HCT116 (cell line): Measurements from ENCODE around the gene PRPF18. TPM values are rescaled to one million over a fixed set of nuclear protein-coding genes. Genes with fewer than 3 reads are reported as not detected.

ENCODE experiments used
- ATAC-seq: fragments of 200-7000 bp; cut with Tn5 transposase; 2 replicates; pipeline ENCODE4 v1.9.1; 2020; ENCODE audit warnings: mild to moderate bottlenecking, moderate library complexity
- BruUV-seq: library from RNA; stranded (reverse); fragments of 400-500 nt; replicated peaks from 2 replicates; lab custom pipeline; 2021; lab: Mats Ljungman, UMichigan
- CTCF ChIA-PET: fragments of 300-600 bp; sonication (Branson Sonifier 250); formaldehyde crosslinking; loops from one replicate; lab custom pipeline; 2021; ENCODE audit warnings: antibody characterized with exemption; lab: Charles Lee
- POLR2A ChIA-PET: fragments of 300-600, 350-600 bp; sonication (Branson Sonifier 250); formaldehyde crosslinking; loops from one replicate; lab custom pipeline; 2021; ENCODE audit warnings: antibody characterized with exemption; lab: Charles Lee
- RAD21 ChIA-PET, 2 experiments: fragments of 300-600 bp; sonication (Branson Sonifier 250); formaldehyde crosslinking; loops; one replicate each; lab custom pipeline; 2023; ENCODE audit warnings: low total read pairs in 2 of 2; ENCODE audit not compliant: uncharacterized antibody in 2 of 2, unreplicated experiment in 2 of 2, low non-redundant PET in 1 of 2; lab: Charles Lee
- DNase-seq: peaks from one replicate; pipeline ENCODE4 v3.0.0-alpha.2; 2010; ENCODE audit warnings: low read depth, low spot score
- H2AFZ ChIP-seq: fragments of 200-600 bp; shearing (Covaris generic), sonication (generic); 2 replicates; pipeline ENCODE4 v1.6.1; 2017; ENCODE audit warnings: low read depth, mixed run types, mixed read lengths, antibody characterized with exemption, low read length; ENCODE audit not compliant: poor library complexity, severe bottlenecking
- H3K27ac ChIP-seq: 2 replicates; pipeline ENCODE4 v1.5.1; 2012; ENCODE audit warnings: low read depth, low read length
- H3K27me3 ChIP-seq: fragments of 200-600 bp; sonication (generic); 2 replicates; pipeline ENCODE4 v1.6.1; 2016; ENCODE audit warnings: mixed run types, low read length, mixed read lengths; ENCODE audit not compliant: insufficient read depth
- H3K36me3 ChIP-seq, 2 experiments: fragments of 200-500 bp in 1 of 2; fragments of 200-600 bp in 1 of 2; sonication (Bioruptor generic) in 1 of 2; sonication (generic) in 1 of 2; 2 replicates each; pipeline versions ENCODE4 v1.5.1 to v1.6.1; 2014 to 2016; ENCODE audit warnings: low read length in 2 of 2, inconsistent platforms in 1 of 2, mixed read lengths in 1 of 2, mixed run types in 1 of 2; ENCODE audit not compliant: insufficient read depth in 2 of 2, control insufficient read depth in 1 of 2
- H3K4me1 ChIP-seq, 2 experiments: fragments of 200-600 bp in 1 of 2; sonication (generic) in 1 of 2; 2 replicates each; pipeline versions ENCODE4 v1.5.1 to v1.6.1; 2012 to 2017; ENCODE audit warnings: low read length in 2 of 2, inconsistent platforms in 1 of 2, mild to moderate bottlenecking in 1 of 2, mixed read lengths in 1 of 2, mixed run types in 1 of 2, moderate library complexity in 1 of 2; ENCODE audit not compliant: insufficient read depth in 2 of 2, control insufficient read depth in 1 of 2
- H3K4me2 ChIP-seq: fragments of 200-600 bp; sonication (generic); 2 replicates; pipeline ENCODE4 v1.6.1; 2017; ENCODE audit warnings: mixed run types, low read length, mixed read lengths
- H3K4me3 ChIP-seq, 2 experiments: fragments of 200-600 bp in 1 of 2; sonication (generic) in 1 of 2; replicated peaks in 1 of 2; 2 replicates each; pipeline ENCODE4 v1.5.1; 2011 to 2016; ENCODE audit warnings: low read length in 2 of 2, control low read depth in 1 of 2, low read depth in 1 of 2, mild to moderate bottlenecking in 1 of 2, mixed read lengths in 1 of 2, mixed run types in 1 of 2
- H3K79me2 ChIP-seq: fragments of 200-600 bp; sonication (generic); 2 replicates; pipeline ENCODE4 v1.6.1; 2017; ENCODE audit warnings: mild to moderate bottlenecking, mixed run types, low read length, moderate library complexity, mixed read lengths; ENCODE audit not compliant: insufficient read depth
- H3K9ac ChIP-seq: fragments of 200-600 bp; sonication (generic); 2 replicates; pipeline ENCODE4 v1.6.1; 2016; ENCODE audit warnings: low read length, mixed read lengths
- H3K9me2 ChIP-seq: fragments of 200-600 bp; sonication (generic), shearing (Covaris generic); 2 replicates; pipeline ENCODE4 v1.6.1; 2017; ENCODE audit warnings: mixed run types, mild to moderate bottlenecking, moderate library complexity; ENCODE audit not compliant: insufficient read depth
- H3K9me3 ChIP-seq, 2 experiments: fragments of 200-500 bp in 1 of 2; fragments of 200-600 bp in 1 of 2; sonication (Bioruptor generic) in 1 of 2; sonication (generic) in 1 of 2; 2 replicates each; pipeline ENCODE4 v1.6.1; 2014 to 2017; ENCODE audit warnings: low read length in 2 of 2, mixed read lengths in 2 of 2, inconsistent platforms in 1 of 2, low read depth in 1 of 2, mild to moderate bottlenecking in 1 of 2, mixed run types in 1 of 2, moderate library complexity in 1 of 2; ENCODE audit not compliant: control insufficient read depth in 1 of 2, insufficient read depth in 1 of 2
- H4K20me1 ChIP-seq: fragments of 200-600 bp; sonication (generic), shearing (Covaris generic); 2 replicates; pipeline ENCODE4 v1.6.1; 2017; ENCODE audit warnings: mixed run types, mild to moderate bottlenecking, moderate library complexity; ENCODE audit not compliant: insufficient read depth
- ELF1 ChIP-seq: IDR thresholded peaks from 2 replicates; pipeline ENCODE4 v1.6.1; 2012; ENCODE audit warnings: low read depth, borderline replicate concordance
- JUND ChIP-seq: IDR thresholded peaks from 2 replicates; pipeline ENCODE4 v1.6.1; 2012
- POLR2A ChIP-seq: IDR thresholded peaks from 2 replicates; pipeline ENCODE4 v1.7.0; 2011; ENCODE audit warnings: borderline replicate concordance; ENCODE audit not compliant: insufficient read depth, insufficient read length; ENCODE audit errors: extremely low read depth
- intact Hi-C: fragments of 100-400 bp; cut with micrococcal nuclease; formaldehyde crosslinking; loops from 2 replicates; pipeline ENCODE4 v1.10.0; 2022
- total RNA-seq: library from RNA; stranded (reverse); gene quantifications from one replicate; pipeline ENCODE4 v1.2.1, GENCODE V29; 2021; ENCODE audit not compliant: unreplicated experiment
- TF ChIP-seq, protein P1 (sequence below): IDR thresholded peaks from 2 replicates; pipeline ENCODE4 v1.6.1; 2012; ENCODE audit warnings: low read depth

Gene PRPF18
- total RNA-seq, 1 experiment from 2014 or later, result 16.2 TPM

DNA sequence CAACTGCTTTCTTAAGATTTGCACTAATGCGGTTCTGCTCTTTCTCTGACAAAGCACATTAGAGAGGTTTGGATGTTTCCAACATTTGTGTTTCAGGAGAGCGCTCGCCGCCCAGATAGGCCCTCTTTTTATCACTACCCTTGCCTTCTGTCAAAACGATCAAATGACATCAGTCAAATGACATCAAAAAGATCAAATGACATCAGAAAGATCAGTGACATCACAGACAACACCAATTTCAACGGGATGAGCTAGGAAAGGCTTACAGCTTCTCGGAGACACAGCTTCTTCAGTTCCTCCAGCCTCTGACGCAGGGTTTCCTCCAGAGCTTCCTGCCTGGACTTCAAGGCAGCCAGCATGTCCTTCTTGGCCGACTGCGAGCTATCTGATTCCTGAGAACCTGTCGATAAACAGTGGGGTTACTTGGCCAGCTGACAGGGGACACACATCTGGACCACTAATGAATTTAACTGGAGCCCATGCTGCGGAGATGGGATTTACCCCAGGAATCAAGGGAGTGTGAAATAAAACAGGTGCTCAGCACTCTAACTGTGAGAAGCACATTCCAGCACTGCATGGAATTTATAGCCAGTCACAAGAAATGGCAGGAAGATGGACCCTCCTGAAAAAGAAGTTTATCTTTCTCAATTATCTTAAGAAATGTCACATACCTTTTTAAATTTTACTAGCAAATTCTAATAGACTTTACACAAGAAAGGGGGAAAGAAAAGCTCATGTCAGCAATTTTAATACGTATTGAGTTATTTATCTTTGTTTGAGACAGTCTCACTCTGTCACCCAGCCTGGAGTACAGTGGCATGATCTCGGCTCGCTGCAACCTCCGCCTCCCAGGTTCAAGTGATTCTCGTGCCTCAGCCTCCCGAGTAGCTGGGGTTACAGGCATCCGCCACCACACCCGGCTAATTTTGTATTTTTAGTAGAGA, 88.2 kb downstream of the PRPF18 start:
- CTCF ChIA-PET, result no interaction called here
- Histone ChIP-seq H3K27ac (no peak overlapping the region), H4K20me1 (no peaks in the 10 kb centered on the region), H3K9me2 (no peaks in the 10 kb centered on the region), H2AFZ (no peak overlapping the region), H3K4me2 (no peak overlapping the region), H3K9ac (no peak overlapping the region), H3K27me3 (no peaks in the 10 kb centered on the region), H3K36me3 (no peaks in the 10 kb centered on the region), H3K4me3 (no peak overlapping the region), H3K79me2 (no peaks in the 10 kb centered on the region), H3K9me3 (no peaks in the 10 kb centered on the region), H3K4me1 (no peaks in the 10 kb centered on the region)
- intact Hi-C loops, result no loop called here
- POLR2A ChIA-PET, result no interaction called here
- ATAC-seq, result no peak
- TF ChIP-seq POLR2A (no peak), JUND (no peak), ELF1 (no peak)
- TF ChIP-seq, protein P1, sequence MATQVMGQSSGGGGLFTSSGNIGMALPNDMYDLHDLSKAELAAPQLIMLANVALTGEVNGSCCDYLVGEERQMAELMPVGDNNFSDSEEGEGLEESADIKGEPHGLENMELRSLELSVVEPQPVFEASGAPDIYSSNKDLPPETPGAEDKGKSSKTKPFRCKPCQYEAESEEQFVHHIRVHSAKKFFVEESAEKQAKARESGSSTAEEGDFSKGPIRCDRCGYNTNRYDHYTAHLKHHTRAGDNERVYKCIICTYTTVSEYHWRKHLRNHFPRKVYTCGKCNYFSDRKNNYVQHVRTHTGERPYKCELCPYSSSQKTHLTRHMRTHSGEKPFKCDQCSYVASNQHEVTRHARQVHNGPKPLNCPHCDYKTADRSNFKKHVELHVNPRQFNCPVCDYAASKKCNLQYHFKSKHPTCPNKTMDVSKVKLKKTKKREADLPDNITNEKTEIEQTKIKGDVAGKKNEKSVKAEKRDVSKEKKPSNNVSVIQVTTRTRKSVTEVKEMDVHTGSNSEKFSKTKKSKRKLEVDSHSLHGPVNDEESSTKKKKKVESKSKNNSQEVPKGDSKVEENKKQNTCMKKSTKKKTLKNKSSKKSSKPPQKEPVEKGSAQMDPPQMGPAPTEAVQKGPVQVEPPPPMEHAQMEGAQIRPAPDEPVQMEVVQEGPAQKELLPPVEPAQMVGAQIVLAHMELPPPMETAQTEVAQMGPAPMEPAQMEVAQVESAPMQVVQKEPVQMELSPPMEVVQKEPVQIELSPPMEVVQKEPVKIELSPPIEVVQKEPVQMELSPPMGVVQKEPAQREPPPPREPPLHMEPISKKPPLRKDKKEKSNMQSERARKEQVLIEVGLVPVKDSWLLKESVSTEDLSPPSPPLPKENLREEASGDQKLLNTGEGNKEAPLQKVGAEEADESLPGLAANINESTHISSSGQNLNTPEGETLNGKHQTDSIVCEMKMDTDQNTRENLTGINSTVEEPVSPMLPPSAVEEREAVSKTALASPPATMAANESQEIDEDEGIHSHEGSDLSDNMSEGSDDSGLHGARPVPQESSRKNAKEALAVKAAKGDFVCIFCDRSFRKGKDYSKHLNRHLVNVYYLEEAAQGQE, result no peak
- BruUV-seq, result no TSS peak
- RAD21 ChIA-PET, result no interaction called here
- no peak for DNase-seq
